Endodermal cell (in vitro differentiated cells): ENCODE measurements around the gene DZIP1. TPM values are rescaled to one million over a fixed set of nuclear protein-coding genes. Genes with fewer than 3 reads are reported as not detected.

Experiments
- DNase-seq: peaks from one replicate; pipeline ENCODE4 v3.0.0-alpha.2; 2017
- H3K27ac ChIP-seq: 2 replicates; pipeline ENCODE4 v1.5.1; 2013; ENCODE audit warnings: mild to moderate bottlenecking, low read depth, low read length, moderate library complexity
- H3K27me3 ChIP-seq: 2 replicates; pipeline ENCODE4 v1.6.1; 2013; ENCODE audit warnings: mild to moderate bottlenecking, low read length, moderate library complexity; ENCODE audit not compliant: insufficient read depth, control insufficient read depth, poor library complexity, severe bottlenecking
- H3K36me3 ChIP-seq: 2 replicates; pipeline ENCODE4 v1.7.0; 2013; ENCODE audit warnings: mild to moderate bottlenecking, low read length, moderate library complexity; ENCODE audit not compliant: control insufficient read depth, insufficient read depth
- H3K4me1 ChIP-seq: one replicate; pipeline ENCODE4 v1.7.0; 2013; ENCODE audit warnings: low read length; ENCODE audit not compliant: control insufficient read depth, insufficient read depth
- H3K4me3 ChIP-seq: 2 replicates; pipeline ENCODE4 v1.5.1; 2013; ENCODE audit warnings: mild to moderate bottlenecking, low read length, moderate library complexity
- H3K9ac ChIP-seq: 2 replicates; pipeline ENCODE4 v1.6.1; 2013; ENCODE audit warnings: mild to moderate bottlenecking, low read length, moderate library complexity; ENCODE audit not compliant: poor library complexity, severe bottlenecking; ENCODE audit errors: extremely low read depth
- H3K9me3 ChIP-seq: 2 replicates; pipeline ENCODE4 v1.6.1; 2013; ENCODE audit warnings: mild to moderate bottlenecking, low read length, moderate library complexity; ENCODE audit not compliant: control insufficient read depth
- H3K27ac Mint-ChIP-seq: 2 replicates; pipeline ENCODE4 v1.8.0; 2020; ENCODE audit warnings: mixed read lengths
- H3K27me3 Mint-ChIP-seq: 2 replicates; pipeline ENCODE4 v1.8.0; 2021; ENCODE audit warnings: mild to moderate bottlenecking, mixed read lengths; ENCODE audit not compliant: insufficient read depth
- H3K36me3 Mint-ChIP-seq: 2 replicates; pipeline ENCODE4 v1.8.0; 2020; ENCODE audit warnings: low read depth, mixed read lengths
- H3K4me1 Mint-ChIP-seq: 2 replicates; pipeline ENCODE4 v1.8.0; 2020; ENCODE audit warnings: mixed read lengths
- H3K4me3 Mint-ChIP-seq: 2 replicates; pipeline ENCODE4 v1.8.0; 2020; ENCODE audit warnings: mild to moderate bottlenecking, moderate library complexity, mixed read lengths
- H3K9me3 Mint-ChIP-seq: 2 replicates; pipeline ENCODE4 v1.8.0; 2020; ENCODE audit warnings: mild to moderate bottlenecking, mixed read lengths
- WGBS, 2 experiments: methylation state at CpG; one replicate each; pipeline versions ENCODE4 v1.1.5 to v1.1.7; 2013; ENCODE audit warnings: missing lambda C conversion rate in 2 of 2, mixed read lengths in 1 of 2; ENCODE audit not compliant: insufficient coverage in 1 of 2, insufficient read length in 1 of 2; 5-methylcytosine and 5-hydroxymethylcytosine counted together
- total RNA-seq, 2 donors: library from RNA; stranded (reverse); fragmentation: NEBNext Ultra II Directional in 1 of 2; extraction: Animal tissue kit (Norgen Biotek cat#: 25700) in 1 of 2; gene quantifications; 2 replicates in 1 of 2; 3 replicates in 1 of 2; pipeline ENCODE4 v1.2.1, GENCODE V29; 2021
- TF ChIP-seq, protein P1 (sequence below): fragments of 200-600 bp; sonication (generic); conservative IDR thresholded peaks from 2 replicates; pipeline ENCODE4 v1.5.0; 2021; ENCODE audit warnings: antibody characterized with exemption, mild to moderate bottlenecking

The DZIP1 gene
- total RNA-seq, 2 donors from 2014 or later = 36.2 to 59.9 TPM

- H3K9me3 ChIP-seq = no peaks in the 10 kb centered on the region
- 54 to 62% methylated on average over 3 to 5 of the region's 5 CpGs for WGBS, 2 experiments
- Mint-ChIP-seq H3K36me3 (peaks cover 63% of the 10 kb centered on the region), H3K4me1 (peaks cover 1% of the 10 kb centered on the region), H3K27me3 (no peaks in the 10 kb centered on the region), H3K4me3 (no peak overlapping the region), H3K27ac (no peak overlapping the region), H3K9me3 (no peaks in the 10 kb centered on the region)
- no peak overlapping the region for H3K27ac ChIP-seq
- H3K27me3 ChIP-seq = no peaks in the 10 kb centered on the region
- H3K36me3 ChIP-seq = peaks cover 79% of the 10 kb centered on the region
- no peaks in the 10 kb centered on the region for H3K4me1 ChIP-seq
- H3K4me3 ChIP-seq = no peak overlapping the region
- no peak overlapping the region for H3K9ac ChIP-seq
- TF ChIP-seq, protein P1, sequence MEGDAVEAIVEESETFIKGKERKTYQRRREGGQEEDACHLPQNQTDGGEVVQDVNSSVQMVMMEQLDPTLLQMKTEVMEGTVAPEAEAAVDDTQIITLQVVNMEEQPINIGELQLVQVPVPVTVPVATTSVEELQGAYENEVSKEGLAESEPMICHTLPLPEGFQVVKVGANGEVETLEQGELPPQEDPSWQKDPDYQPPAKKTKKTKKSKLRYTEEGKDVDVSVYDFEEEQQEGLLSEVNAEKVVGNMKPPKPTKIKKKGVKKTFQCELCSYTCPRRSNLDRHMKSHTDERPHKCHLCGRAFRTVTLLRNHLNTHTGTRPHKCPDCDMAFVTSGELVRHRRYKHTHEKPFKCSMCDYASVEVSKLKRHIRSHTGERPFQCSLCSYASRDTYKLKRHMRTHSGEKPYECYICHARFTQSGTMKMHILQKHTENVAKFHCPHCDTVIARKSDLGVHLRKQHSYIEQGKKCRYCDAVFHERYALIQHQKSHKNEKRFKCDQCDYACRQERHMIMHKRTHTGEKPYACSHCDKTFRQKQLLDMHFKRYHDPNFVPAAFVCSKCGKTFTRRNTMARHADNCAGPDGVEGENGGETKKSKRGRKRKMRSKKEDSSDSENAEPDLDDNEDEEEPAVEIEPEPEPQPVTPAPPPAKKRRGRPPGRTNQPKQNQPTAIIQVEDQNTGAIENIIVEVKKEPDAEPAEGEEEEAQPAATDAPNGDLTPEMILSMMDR = no peak
- no peak for DNase-seq
Measured at GRCh38 chr13:95623141-95623540, 21.4 kb downstream of the DZIP1 start.

DNA sequence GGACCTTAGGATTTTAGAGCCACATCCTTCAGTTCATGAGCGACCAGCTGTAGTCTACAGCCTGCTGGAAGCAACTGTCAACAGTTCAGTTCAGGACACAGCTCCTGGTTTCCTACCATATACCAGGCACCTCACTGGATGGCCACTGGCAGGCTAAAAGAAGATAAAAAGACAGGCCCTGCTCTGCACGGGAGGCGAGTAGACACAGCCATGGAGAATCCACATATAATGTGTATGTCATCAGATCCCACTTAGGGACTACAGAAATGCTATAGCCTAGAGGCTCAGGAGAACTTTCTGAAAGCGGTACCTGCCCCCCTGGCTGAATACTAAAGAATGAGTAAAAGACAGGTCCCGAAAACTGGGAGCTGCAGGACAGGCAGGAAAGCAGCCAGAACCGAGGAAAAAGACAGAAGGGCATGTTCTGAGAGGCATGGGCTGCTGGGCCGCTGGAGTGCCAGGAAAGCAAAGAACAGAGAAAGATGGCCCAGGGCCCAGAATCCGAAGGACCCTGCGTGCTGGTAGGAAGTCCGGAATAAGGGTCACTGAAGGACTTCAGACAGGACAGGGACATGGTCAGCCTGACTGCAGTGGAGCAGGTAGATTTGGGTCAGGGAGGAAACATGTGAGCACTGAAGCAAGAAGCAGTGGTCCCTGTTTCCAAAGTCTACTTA lies 23.5 kb downstream of the DZIP1 start:
- H3K36me3 Mint-ChIP-seq = peaks cover 55% of the 10 kb centered on the region
- H3K9me3 Mint-ChIP-seq = no peaks in the 10 kb centered on the region
- no peak overlapping the region for H3K4me3 ChIP-seq
- peaks cover 1% of the 10 kb centered on the region for H3K4me1 Mint-ChIP-seq
- H3K4me1 ChIP-seq = no peaks in the 10 kb centered on the region
- DNase-seq = no peak
- peaks cover 73% of the 10 kb centered on the region for H3K36me3 ChIP-seq
- WGBS, 2 experiments = 93 to 97% methylated on average over 10 of the region's 10 CpGs
- no peaks in the 10 kb centered on the region for H3K27me3 Mint-ChIP-seq
- TF ChIP-seq, protein P1 = no peak
- H3K27ac ChIP-seq = no peak overlapping the region
- no peaks in the 10 kb centered on the region for H3K27me3 ChIP-seq
- no peak overlapping the region for H3K27ac Mint-ChIP-seq
- no peak overlapping the region for H3K9ac ChIP-seq
- no peak overlapping the region for H3K4me3 Mint-ChIP-seq
- no peaks in the 10 kb centered on the region for H3K9me3 ChIP-seq

- TF ChIP-seq, protein P1 = no peak
- DNase-seq = no peak
- 90 to 100% methylated on average over 1 to 2 of the region's 2 CpGs for WGBS, 2 experiments
Measured at GRCh38 chr13:95620030-95620824, 24.3 kb downstream of the DZIP1 start.

More at GRCh38 chr13:95620030-95620824, 24.3 kb downstream of the DZIP1 start:
- Mint-ChIP-seq H3K4me3 (no peak overlapping the region), H3K27me3 (no peaks in the 10 kb centered on the region), H3K36me3 (peaks cover 54% of the 10 kb centered on the region), H3K27ac (no peak overlapping the region), H3K4me1 (peaks cover 1% of the 10 kb centered on the region), H3K9me3 (no peaks in the 10 kb centered on the region)
- Histone ChIP-seq H3K4me1 (no peaks in the 10 kb centered on the region), H3K4me3 (no peak overlapping the region), H3K36me3 (peaks cover 81% of the 10 kb centered on the region), H3K9ac (no peak overlapping the region), H3K27ac (no peak overlapping the region), H3K27me3 (no peaks in the 10 kb centered on the region), H3K9me3 (no peaks in the 10 kb centered on the region)
